Suprapubic skin (tissue), 3 donors: ENCODE data around the gene PKP3.

Experiments
- EP300 ChIP-seq: sonication (generic); formaldehyde crosslinking; IDR thresholded peaks from one replicate; pipeline ENCODE4 v1.6.1; 2017; ENCODE audit warnings: antibody characterized with exemption
- POLR2A ChIP-seq, 2 donors: fragments of 450-650 bp; IDR thresholded peaks; one replicate each; pipeline ENCODE4 v1.6.1; 2017; ENCODE audit warnings: antibody characterized with exemption in 2 of 2, mild to moderate bottlenecking in 2 of 2, moderate library complexity in 2 of 2
- TF ChIP-seq, protein P1 (sequence below), 2 donors: fragments of 200-600 bp in 1 of 2; fragments of 450-650 bp in 1 of 2; sonication (generic) in 1 of 2; IDR thresholded peaks; one replicate each; pipeline ENCODE4 v1.5.1; 2016 to 2019; ENCODE audit warnings: antibody characterized with exemption in 2 of 2, mild to moderate bottlenecking in 1 of 2, moderate library complexity in 1 of 2

DNA sequence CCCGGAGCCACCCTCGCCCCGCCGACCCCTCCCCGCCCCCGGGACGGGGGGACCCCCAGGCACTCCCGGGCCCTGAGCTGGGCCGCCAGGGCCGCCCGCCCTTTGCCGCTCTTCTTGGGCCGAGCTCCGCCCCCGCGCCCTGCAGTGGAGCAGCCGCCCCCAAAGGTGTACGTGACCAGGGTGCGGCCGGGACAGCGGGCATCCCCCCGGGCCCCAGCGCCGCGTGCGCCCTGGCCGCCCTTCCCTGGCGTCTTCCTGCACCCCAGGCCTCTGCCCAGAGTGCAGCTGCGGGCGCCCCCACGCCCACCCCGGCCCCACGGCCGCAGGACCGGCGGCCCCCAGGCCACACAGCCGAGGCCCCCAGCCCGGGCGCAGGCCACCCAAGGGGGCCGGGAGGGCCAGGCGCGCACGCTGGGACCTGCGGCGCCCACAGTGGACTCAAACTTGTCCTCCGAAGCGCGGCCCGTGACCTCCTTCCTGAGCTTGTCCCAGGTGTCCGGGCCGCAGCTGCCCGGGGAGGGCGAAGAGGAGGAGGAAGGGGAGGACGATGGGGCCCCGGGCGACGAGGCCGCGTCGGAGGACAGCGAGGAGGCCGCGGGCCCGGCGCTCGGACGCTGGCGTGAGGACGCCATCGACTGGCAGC, 17.4 kb upstream of the PKP3 start:
- TF ChIP-seq, protein P1, sequence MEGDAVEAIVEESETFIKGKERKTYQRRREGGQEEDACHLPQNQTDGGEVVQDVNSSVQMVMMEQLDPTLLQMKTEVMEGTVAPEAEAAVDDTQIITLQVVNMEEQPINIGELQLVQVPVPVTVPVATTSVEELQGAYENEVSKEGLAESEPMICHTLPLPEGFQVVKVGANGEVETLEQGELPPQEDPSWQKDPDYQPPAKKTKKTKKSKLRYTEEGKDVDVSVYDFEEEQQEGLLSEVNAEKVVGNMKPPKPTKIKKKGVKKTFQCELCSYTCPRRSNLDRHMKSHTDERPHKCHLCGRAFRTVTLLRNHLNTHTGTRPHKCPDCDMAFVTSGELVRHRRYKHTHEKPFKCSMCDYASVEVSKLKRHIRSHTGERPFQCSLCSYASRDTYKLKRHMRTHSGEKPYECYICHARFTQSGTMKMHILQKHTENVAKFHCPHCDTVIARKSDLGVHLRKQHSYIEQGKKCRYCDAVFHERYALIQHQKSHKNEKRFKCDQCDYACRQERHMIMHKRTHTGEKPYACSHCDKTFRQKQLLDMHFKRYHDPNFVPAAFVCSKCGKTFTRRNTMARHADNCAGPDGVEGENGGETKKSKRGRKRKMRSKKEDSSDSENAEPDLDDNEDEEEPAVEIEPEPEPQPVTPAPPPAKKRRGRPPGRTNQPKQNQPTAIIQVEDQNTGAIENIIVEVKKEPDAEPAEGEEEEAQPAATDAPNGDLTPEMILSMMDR (IDR thresholded peaks at IDR 0.05) = no peak
- TF ChIP-seq EP300 = no peak
- no peak for TF ChIP-seq POLR2A (IDR thresholded peaks at IDR 0.05)
